Suprapubic skin (tissue), 4 donors: Measurements from ENCODE around the gene ZNF408. TPM values are rescaled to one million over a fixed set of nuclear protein-coding genes. Genes with fewer than 3 reads are reported as not detected.

ENCODE experiments used
- DNase-seq, 2 donors: peaks; one replicate each; pipeline ENCODE4 v3.0.0-alpha.2; 2019; ENCODE audit warnings: low spot score in 2 of 2
- H3K27ac ChIP-seq: fragments of 200-600 bp; sonication (generic); one replicate; pipeline ENCODE4 v1.5.1; 2019
- H3K27me3 ChIP-seq: fragments of 200-600 bp; sonication (generic); one replicate; pipeline ENCODE4 v1.5.1; 2019
- H3K36me3 ChIP-seq: fragments of 200-600 bp; sonication (generic); one replicate; pipeline ENCODE4 v1.5.1; 2019
- H3K4me1 ChIP-seq: fragments of 200-600 bp; sonication (generic); one replicate; pipeline ENCODE4 v1.5.1; 2019
- H3K4me3 ChIP-seq: fragments of 200-600 bp; sonication (generic); one replicate; pipeline ENCODE4 v1.5.1; 2019; ENCODE audit warnings: mild to moderate bottlenecking
- H3K9me3 ChIP-seq: fragments of 200-600 bp; sonication (generic); one replicate; pipeline ENCODE4 v1.5.1; 2019
- EP300 ChIP-seq: sonication (generic); formaldehyde crosslinking; IDR thresholded peaks from one replicate; pipeline ENCODE4 v1.6.1; 2017; ENCODE audit warnings: antibody characterized with exemption
- POLR2A ChIP-seq, 2 donors: fragments of 450-650 bp; IDR thresholded peaks; one replicate each; pipeline ENCODE4 v1.6.1; 2017; ENCODE audit warnings: antibody characterized with exemption in 2 of 2, mild to moderate bottlenecking in 2 of 2, moderate library complexity in 2 of 2
- POLR2AphosphoS5 ChIP-seq, 3 donors: sonication (generic); formaldehyde crosslinking; IDR thresholded peaks; one replicate each; pipeline ENCODE4 v1.6.1; 2017; ENCODE audit warnings: antibody characterized with exemption in 3 of 3
- WGBS: methylation state at CpG from one replicate; pipeline ENCODE4 v1.1.5; 2018; 5-methylcytosine and 5-hydroxymethylcytosine counted together
- total RNA-seq, 4 donors: library from RNA; depleted of rRNA; stranded (reverse); fragments of >200 nt; gene quantifications; one replicate each; pipeline ENCODE4 v1.1.0, GENCODE V29; 2016
- TF ChIP-seq, protein P1 (sequence below), 2 donors: fragments of 200-600 bp in 1 of 2; fragments of 450-650 bp in 1 of 2; sonication (generic) in 1 of 2; IDR thresholded peaks; one replicate each; pipeline ENCODE4 v1.5.1; 2016 to 2019; ENCODE audit warnings: antibody characterized with exemption in 2 of 2, mild to moderate bottlenecking in 1 of 2, moderate library complexity in 1 of 2

ZNF408 gene
- total RNA-seq, 4 donors from 2014 or later, result 11.6 to 25.6 (median 13.7) TPM

DNA sequence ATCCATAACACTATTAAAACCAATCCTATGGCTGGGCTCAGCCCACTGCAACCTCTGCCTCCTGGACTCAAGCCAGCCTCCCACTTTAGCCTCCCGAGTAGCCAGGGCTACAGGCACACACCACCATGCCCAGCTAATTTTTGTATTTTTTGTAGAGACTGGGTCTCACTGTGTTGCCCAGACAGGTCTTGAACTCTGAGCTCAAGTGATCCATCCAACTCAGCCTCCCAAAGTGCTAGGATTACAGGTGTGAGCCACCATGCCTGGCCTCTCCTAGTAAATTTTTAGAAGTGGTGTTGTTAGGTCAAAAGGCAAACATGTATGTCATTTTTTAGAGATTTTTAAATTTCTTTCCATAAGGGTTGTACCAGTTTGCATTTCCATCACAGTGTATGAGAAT is 32.4 kb downstream of the ZNF408 start:
- Histone ChIP-seq H3K4me1 (no peaks in the 10 kb centered on the region), H3K27ac (no peak overlapping the region), H3K36me3 (no peaks in the 10 kb centered on the region), H3K9me3 (no peaks in the 10 kb centered on the region), H3K4me3 (no peak overlapping the region), H3K27me3 (no peaks in the 10 kb centered on the region)
- TF ChIP-seq, protein P1, sequence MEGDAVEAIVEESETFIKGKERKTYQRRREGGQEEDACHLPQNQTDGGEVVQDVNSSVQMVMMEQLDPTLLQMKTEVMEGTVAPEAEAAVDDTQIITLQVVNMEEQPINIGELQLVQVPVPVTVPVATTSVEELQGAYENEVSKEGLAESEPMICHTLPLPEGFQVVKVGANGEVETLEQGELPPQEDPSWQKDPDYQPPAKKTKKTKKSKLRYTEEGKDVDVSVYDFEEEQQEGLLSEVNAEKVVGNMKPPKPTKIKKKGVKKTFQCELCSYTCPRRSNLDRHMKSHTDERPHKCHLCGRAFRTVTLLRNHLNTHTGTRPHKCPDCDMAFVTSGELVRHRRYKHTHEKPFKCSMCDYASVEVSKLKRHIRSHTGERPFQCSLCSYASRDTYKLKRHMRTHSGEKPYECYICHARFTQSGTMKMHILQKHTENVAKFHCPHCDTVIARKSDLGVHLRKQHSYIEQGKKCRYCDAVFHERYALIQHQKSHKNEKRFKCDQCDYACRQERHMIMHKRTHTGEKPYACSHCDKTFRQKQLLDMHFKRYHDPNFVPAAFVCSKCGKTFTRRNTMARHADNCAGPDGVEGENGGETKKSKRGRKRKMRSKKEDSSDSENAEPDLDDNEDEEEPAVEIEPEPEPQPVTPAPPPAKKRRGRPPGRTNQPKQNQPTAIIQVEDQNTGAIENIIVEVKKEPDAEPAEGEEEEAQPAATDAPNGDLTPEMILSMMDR (IDR thresholded peaks at IDR 0.05), result no peak
- no peak for TF ChIP-seq POLR2A (IDR thresholded peaks at IDR 0.05)
- TF ChIP-seq EP300, result no peak
- TF ChIP-seq POLR2AphosphoS5 (IDR thresholded peaks at IDR 0.05), result no peak
- no peak for DNase-seq
- 84% methylated on average over 1 of the region's 1 CpG for WGBS

GRCh38 chr11:46736146-46736545 is 35.3 kb downstream of the ZNF408 start:
- 89% methylated on average over 7 of the region's 7 CpGs for whole genome bisulfite sequencing
- no peak for DNase-seq
- no peaks in the 10 kb centered on the region for H3K27me3 ChIP-seq

GRCh38 chr11:46736615-46737014 is 35.8 kb downstream of the ZNF408 start:
- TF ChIP-seq POLR2AphosphoS5 (IDR thresholded peaks at IDR 0.05), result no peak
- TF ChIP-seq, protein P1 (IDR thresholded peaks at IDR 0.05), result no peak
- no peak for TF ChIP-seq POLR2A (IDR thresholded peaks at IDR 0.05)
- TF ChIP-seq EP300, result no peak
- H3K4me1 ChIP-seq, result no peaks in the 10 kb centered on the region
- WGBS, result 44% methylated on average over 5 of the region's 5 CpGs
- no peak overlapping the region for H3K4me3 ChIP-seq
- H3K36me3 ChIP-seq, result peaks cover 2% of the 10 kb centered on the region
- no peaks in the 10 kb centered on the region for H3K27me3 ChIP-seq
- H3K27ac ChIP-seq, result no peak overlapping the region
- DNase-seq, result no peak
- no peaks in the 10 kb centered on the region for H3K9me3 ChIP-seq

More at GRCh38 chr11:46736146-46736545, 35.3 kb downstream of the ZNF408 start:
- no peak overlapping the region for H3K27ac ChIP-seq
- no peaks in the 10 kb centered on the region for H3K4me1 ChIP-seq
- H3K9me3 ChIP-seq, result no peaks in the 10 kb centered on the region
- TF ChIP-seq, protein P1 (IDR thresholded peaks at IDR 0.05), result no peak
- TF ChIP-seq POLR2AphosphoS5 (IDR thresholded peaks at IDR 0.05) (no peak), POLR2A (IDR thresholded peaks at IDR 0.05) (no peak), EP300 (no peak)
- no peak overlapping the region for H3K4me3 ChIP-seq
- no peaks in the 10 kb centered on the region for H3K36me3 ChIP-seq

DNA sequence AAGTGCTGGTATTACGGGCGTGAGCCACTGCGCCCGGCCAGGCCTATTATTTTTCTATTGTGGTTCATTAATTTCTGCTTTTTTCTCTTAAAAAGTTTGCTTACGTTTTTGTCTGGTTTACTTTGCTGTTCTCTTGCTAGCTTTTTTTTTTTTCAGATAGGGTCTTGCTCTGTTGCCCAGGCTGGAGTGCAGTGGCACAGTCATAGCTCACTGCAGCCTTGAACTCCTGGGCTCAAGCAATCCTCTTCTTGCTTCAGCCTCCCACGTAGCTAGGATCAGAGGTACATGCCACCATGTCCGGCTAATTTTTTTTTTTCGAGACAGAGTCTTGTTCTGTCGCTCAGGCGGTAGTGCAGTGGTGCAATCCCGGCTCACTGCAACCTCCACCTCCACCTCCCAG is 36.9 kb downstream of the ZNF408 start:
- Histone ChIP-seq H3K4me1 (no peaks in the 10 kb centered on the region), H3K27ac (no peak overlapping the region), H3K4me3 (no peak overlapping the region), H3K27me3 (no peaks in the 10 kb centered on the region), H3K36me3 (peaks cover 11% of the 10 kb centered on the region), H3K9me3 (no peaks in the 10 kb centered on the region)
- no peak for TF ChIP-seq POLR2A (IDR thresholded peaks at IDR 0.05)
- TF ChIP-seq, protein P1 (IDR thresholded peaks at IDR 0.05), result no peak
- TF ChIP-seq EP300, result no peak
- no peak for TF ChIP-seq POLR2AphosphoS5 (IDR thresholded peaks at IDR 0.05)
- 94% methylated on average over 11 of the region's 11 CpGs for WGBS
- no peak for DNase-seq

DNA sequence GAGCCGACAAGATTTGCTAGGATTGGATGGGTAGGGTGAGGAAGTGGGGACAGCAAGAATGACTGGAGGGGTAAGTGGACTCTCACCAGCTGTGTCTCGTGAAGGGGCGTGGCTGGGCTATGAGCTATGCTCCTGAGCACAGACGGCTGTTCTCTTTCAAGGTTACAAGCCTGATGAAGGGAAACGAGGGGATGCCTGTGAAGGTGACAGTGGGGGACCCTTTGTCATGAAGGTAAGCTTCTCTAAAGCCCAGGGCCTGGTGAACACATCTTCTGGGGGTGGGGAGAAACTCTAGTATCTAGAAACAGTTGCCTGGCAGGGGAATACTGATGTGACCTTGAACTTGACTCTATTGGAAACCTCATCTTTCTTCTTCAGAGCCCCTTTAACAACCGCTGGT is 38.1 kb downstream of the ZNF408 start:
- WGBS, result 72% methylated on average over 6 of the region's 6 CpGs
- TF ChIP-seq POLR2AphosphoS5 (IDR thresholded peaks at IDR 0.05) (no peak), POLR2A (IDR thresholded peaks at IDR 0.05) (no peak)
- TF ChIP-seq, protein P1 (IDR thresholded peaks at IDR 0.05), result no peak
- peaks cover 23% of the 10 kb centered on the region for H3K36me3 ChIP-seq

More for the DNA sequence above, 38.1 kb downstream of the ZNF408 start:
- Histone ChIP-seq H3K27me3 (no peaks in the 10 kb centered on the region), H3K4me3 (no peak overlapping the region), H3K4me1 (no peaks in the 10 kb centered on the region), H3K9me3 (no peaks in the 10 kb centered on the region), H3K27ac (no peak overlapping the region)
- DNase-seq, result no peak
